ENCODE measurements around the gene DTNB.

Gene DTNB

GRCh38 chr2:25341753-25342371, 331.5 kb downstream of the DTNB start, which contains the start of gene DNMT3A:
Gene DNMT3A (minus strand): TSS chr2:25341925. CDS start chr2:25313984, 27,941 bp downstream.
- TF ChIP-seq, protein P1, sequence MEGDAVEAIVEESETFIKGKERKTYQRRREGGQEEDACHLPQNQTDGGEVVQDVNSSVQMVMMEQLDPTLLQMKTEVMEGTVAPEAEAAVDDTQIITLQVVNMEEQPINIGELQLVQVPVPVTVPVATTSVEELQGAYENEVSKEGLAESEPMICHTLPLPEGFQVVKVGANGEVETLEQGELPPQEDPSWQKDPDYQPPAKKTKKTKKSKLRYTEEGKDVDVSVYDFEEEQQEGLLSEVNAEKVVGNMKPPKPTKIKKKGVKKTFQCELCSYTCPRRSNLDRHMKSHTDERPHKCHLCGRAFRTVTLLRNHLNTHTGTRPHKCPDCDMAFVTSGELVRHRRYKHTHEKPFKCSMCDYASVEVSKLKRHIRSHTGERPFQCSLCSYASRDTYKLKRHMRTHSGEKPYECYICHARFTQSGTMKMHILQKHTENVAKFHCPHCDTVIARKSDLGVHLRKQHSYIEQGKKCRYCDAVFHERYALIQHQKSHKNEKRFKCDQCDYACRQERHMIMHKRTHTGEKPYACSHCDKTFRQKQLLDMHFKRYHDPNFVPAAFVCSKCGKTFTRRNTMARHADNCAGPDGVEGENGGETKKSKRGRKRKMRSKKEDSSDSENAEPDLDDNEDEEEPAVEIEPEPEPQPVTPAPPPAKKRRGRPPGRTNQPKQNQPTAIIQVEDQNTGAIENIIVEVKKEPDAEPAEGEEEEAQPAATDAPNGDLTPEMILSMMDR (IDR thresholded peaks at IDR 0.05; ENCODE audit: control insufficient read depth, extremely low read depth, insufficient read depth): no peak
- no peak for DNase-seq (ENCODE audit: low read depth)

DNA sequence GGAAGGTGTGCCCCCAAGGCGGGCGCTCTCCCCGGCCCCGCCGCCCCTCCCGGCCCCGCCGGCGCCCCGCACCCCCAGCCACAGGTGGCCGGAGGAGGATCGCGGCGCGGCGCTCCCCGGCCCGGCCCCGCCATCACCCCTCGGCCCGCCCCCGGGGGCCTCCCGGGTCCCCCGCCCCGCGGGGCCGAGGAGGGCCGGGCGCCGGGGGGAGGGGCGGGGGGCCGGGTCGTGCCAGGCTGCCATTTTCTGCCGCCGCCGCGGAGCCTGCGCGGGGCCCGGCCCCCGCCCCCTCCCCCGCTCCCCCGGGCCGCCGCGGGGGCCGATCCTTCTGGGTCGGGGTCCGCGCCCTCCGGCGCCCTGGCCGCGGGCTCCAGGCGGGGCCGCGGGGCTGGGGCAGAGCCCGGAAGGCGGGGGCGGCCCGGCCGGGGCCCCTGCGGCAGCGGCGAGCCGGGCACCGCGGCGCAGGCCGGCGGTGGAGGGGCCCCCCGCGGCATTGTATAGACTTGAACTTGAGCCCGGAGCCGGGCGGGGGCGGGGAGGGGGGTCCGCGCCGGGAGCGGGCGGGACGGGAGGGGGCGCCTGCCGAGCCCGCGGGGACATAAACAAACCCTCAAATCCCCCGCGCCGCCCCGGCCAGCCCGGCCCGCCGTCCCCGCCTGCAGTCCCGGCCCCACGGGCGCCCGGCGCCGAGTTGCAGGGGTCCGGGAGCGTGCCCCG, 332.2 kb downstream of the DTNB start:
- DNase-seq (ENCODE audit: low read depth): no peak
- H3K4me3 ChIP-seq (ENCODE audit: low read depth, low read length): peak overlapping the region; percentile 49
- TF ChIP-seq, protein P1 (IDR thresholded peaks at IDR 0.05; ENCODE audit: control insufficient read depth, extremely low read depth, insufficient read depth): no peak

More at GRCh38 chr2:25341753-25342371, 331.5 kb downstream of the DTNB start, which contains the start of gene DNMT3A:
- H3K4me3 ChIP-seq (ENCODE audit: low read depth, low read length): peak within 1 kb of the TSS; percentile 53

GRCh38 chr2:25340181-25340921, 333.0 kb downstream of the DTNB start:
- no peak for DNase-seq (ENCODE audit: low read depth)
- peak overlapping the region; percentile 49 for H3K4me3 ChIP-seq (ENCODE audit: low read depth, low read length)

GRCh38 chr2:25339791-25340180, 333.6 kb downstream of the DTNB start:
- TF ChIP-seq, protein P1 (IDR thresholded peaks at IDR 0.05; ENCODE audit: control insufficient read depth, extremely low read depth, insufficient read depth): no peak
- H3K4me3 ChIP-seq (ENCODE audit: low read depth, low read length): no peak overlapping the region
- no peak for DNase-seq (ENCODE audit: low read depth)

More at GRCh38 chr2:25340181-25340921, 333.0 kb downstream of the DTNB start:
- TF ChIP-seq, protein P1 (IDR thresholded peaks at IDR 0.05; ENCODE audit: control insufficient read depth, extremely low read depth, insufficient read depth): no peak

GRCh38 chr2:25339211-25339674, 334.1 kb downstream of the DTNB start:
- TF ChIP-seq, protein P1 (IDR thresholded peaks at IDR 0.05; ENCODE audit: control insufficient read depth, extremely low read depth, insufficient read depth): no peak
- DNase-seq (ENCODE audit: low read depth): no peak
- no peak overlapping the region for H3K4me3 ChIP-seq (ENCODE audit: low read depth, low read length)

- TF ChIP-seq, protein P1 (IDR thresholded peaks at IDR 0.05; ENCODE audit: control insufficient read depth, extremely low read depth, insufficient read depth): no peak
- no peak for DNase-seq (ENCODE audit: low read depth)
- H3K4me3 ChIP-seq (ENCODE audit: low read depth, low read length): no peak overlapping the region
Measured at GRCh38 chr2:25338401-25338800, 335.0 kb downstream of the DTNB start.

Measured in LNCaP clone FGC (cell line).